HG03045 (cell line): ENCODE results near the gene CISH.

Experiments used
- ATAC-seq: cut with Tn5 transposase; IDR thresholded peaks from one replicate; pipeline ENCODE4 v1.9.1; 2021; ENCODE audit warnings: mild to moderate bottlenecking, moderate library complexity; ENCODE audit not compliant: unreplicated experiment

Gene CISH

GRCh38 chr3:50637945-50638344 lies 26.4 kb upstream of the CISH start:
- no peak for ATAC-seq

DNA sequence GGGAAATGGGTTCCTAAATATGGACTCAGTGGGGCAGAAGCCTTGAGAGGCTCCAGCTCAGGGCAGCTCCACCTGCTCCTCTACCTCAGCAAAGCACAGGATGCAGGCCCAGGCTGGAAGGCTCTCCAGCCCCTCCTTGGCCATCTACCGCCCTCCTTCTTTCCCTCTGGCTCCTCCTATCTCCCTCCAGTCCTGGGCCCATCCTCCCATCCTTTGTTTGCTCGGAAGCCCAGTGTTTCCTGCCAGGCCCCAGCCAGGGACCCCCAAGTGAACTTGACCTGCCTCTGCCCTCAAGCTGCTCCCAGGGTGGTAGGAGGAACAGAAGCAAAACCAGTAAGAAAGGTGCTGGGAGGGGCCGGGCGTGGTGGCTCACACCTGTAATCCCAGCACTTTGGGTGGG lies 25.4 kb upstream of the CISH start:
- ATAC-seq = no peak

- ATAC-seq = no peak
Measured at GRCh38 chr3:50635066-50635465, 23.5 kb upstream of the CISH start.

- no peak for ATAC-seq
Measured at GRCh38 chr3:50633230-50633790, 21.7 kb upstream of the CISH start.

DNA sequence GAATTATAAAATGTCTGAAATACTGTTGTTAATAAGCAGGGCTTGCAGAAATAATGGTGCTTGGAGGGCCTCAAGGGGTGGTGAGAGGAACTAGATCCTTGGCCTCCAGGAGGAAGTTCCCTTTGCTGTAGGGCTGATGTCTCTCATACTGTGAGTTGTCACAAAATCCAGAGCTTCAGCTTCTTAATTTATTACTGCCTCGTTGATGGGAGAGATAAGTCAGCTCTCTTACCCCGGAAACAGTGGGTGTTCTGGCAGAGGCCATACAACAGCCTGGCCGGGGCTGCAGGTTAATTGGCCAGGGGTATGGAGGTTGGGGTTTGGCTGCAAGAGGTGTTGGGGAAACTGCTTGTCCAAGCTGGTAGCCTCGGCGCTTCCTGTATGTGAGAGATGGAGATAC lies 20.9 kb upstream of the CISH start:
- no peak for ATAC-seq

- no peak for ATAC-seq
Measured at GRCh38 chr3:50630877-50631276, 19.3 kb upstream of the CISH start.

GRCh38 chr3:50630394-50630793 lies 18.8 kb upstream of the CISH start:
- no peak for ATAC-seq

DNA sequence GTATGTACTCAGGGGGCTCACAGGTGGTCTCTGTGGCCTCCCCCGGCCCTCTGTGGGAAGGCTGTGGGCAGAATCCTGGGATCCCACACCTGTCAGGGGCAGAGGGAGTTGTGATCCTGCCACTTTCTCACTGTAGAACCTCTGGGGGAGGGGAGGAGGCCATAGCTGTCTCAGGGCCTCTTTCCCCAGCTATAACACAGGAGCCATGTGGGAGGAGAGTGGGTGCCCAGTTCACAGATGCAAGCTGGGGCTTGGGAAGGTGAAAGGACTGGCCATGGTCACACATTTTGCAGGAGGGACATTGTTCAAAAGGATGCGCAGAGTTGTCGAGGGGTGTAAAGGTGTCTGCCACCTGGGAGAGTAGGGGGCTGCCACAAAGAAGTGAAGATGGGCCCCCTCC lies 17.0 kb upstream of the CISH start:
- no peak for ATAC-seq

GRCh38 chr3:50627407-50628051 lies 16.0 kb upstream of the CISH start:
- no peak for ATAC-seq

- no peak for ATAC-seq
Measured at GRCh38 chr3:50626401-50626800, 14.8 kb upstream of the CISH start.

DNA sequence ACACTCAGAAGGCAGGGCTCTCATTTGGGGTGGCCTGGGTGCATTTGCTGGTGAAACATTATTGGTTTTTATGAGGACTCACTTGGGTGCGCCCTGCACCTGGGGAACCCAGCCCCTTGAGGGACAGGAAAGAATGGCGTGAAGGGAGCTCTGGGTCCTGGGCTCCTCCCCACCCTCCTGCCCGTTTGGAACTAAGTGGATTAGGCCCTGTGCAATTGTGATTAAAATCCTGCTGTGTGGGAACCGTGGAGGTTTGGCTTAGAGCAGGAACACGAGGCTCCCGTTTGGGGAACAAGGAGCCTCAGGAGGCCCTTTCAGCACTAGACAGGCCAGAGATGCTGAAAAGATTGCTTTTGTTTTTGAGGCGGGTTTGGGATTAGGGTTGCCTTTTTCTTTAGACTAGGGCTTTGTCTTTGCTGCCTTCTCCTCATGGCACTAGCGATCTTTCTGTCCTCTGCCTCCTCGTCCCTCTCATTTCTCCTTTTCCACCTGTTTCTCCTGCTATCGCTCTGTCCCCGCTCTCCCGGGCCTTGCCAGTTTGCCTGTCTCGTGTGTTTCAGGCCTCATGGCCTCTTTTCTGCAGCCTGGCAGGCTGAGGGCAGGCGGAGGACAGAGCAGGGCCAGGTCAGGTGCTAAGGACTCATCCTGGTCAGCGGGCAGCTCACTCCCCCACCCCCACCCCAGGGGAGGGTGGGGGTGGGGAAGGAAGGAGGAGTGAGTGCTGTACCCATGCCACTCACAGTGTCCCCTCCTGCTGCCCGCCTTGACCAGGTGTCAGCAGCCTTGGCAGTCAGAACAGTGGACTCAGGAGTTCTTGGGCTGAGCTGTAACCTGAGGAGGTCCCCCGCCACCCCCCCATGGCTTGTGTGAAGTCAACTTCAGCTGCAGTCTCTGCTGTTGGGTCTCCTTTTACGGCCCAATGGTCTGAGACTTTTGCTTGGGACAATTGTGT lies 13.9 kb upstream of the CISH start:
- ATAC-seq = no peak

- no peak for ATAC-seq
Measured at GRCh38 chr3:50624634-50625033, 13.1 kb upstream of the CISH start.

- peak; percentile 49 for ATAC-seq
Measured at GRCh38 chr3:50623840-50624474, 12.4 kb upstream of the CISH start.

GRCh38 chr3:50622881-50623280 lies 11.3 kb upstream of the CISH start:
- no peak for ATAC-seq

DNA sequence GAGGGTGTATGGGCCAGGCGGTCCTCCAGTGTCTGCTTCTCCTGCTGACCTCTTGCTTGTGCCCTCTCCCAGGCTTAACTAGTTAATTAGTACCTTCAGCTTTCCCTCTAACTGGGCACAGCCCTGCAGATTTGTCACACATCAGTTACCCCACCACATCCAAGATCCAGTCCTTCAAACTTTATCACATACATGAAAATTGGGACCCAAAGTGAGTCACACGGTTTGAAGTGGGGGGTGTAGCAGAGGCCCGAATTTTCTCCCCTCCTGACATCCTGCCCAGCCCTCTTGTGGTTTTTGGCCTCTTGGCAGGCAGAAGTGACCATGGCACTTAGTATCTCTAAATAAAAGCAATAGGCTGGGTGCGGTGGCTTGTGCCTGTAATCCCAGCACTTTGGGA lies 9.2 kb upstream of the CISH start:
- ATAC-seq = no peak

DNA sequence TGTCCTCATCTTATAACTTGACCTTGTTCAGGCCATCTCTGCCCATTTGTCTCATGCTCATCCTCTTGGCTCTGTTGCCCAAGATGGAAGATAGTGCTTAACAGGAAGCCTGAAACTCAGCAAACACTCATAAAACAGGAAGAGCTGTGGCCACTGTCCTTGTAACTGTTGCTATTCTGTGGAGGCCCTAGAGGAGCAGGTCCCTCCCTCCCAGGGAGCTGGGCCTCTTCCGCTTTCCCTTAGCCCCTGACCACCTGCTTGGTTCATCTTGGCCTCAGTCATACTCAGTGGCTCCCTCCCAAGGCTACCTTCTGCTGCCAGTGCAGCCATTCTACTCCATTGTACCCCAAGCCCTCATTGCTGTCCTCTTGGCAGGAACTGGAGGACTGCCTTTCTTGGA lies 8.8 kb upstream of the CISH start:
- no peak for ATAC-seq

- ATAC-seq = no peak
Measured at GRCh38 chr3:50617911-50618481, 6.4 kb upstream of the CISH start.

DNA sequence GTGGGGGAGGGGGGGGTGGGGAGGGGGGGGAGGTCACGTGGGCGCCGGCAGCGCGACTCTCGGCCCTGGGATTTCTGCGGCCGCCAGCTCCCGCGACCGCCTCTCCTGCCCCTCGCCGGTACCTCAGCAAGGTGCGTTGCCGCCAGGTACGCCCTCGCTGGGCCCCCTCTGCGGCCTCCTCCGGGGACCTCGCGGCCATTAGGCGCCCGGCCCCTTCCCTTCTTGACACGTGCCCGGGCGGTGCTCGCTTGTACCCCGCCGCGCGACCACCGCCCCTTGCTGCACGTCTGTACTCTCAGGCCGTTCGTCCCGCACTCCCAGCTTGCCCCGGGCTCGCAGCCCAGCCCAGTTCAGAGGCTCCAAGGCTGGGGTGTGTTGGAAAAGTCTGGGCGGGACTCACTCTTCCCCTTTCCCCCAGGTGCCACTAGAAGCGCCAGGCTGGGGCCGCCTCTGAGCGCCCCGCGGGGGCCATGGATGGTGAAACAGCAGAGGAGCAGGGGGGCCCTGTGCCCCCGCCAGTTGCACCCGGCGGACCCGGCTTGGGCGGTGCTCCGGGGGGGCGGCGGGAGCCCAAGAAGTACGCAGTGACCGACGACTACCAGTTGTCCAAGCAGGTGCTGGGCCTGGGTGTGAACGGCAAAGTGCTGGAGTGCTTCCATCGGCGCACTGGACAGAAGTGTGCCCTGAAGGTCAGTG lies 5.7 kb upstream of the CISH start, which contains the start of gene MAPKAPK3:
MAPKAPK3 (plus strand) TSS at position 56 of the 696 bp plus-strand sequence; CDS start at position 471, 415 bp downstream.
- ATAC-seq = peak; percentile 16

- ATAC-seq = peak; percentile 66
Measured at GRCh38 chr3:50616770-50617095, 5.2 kb upstream of the CISH start.

GRCh38 chr3:50616003-50616769 lies 4.6 kb upstream of the CISH start:
- peak; percentile 22 for ATAC-seq
